Sigmoid colon (tissue), 4 donors: ENCODE data around the gene GAS5.

Source experiments
- CTCF ChIP-seq, 4 experiments: fragments of 450-650 bp in 3 of 4; fragments of 200-600 bp in 1 of 4; IDR thresholded peaks; one replicate each; pipeline ENCODE4 v1.5.1; 2016 to 2019; ENCODE audit warnings: antibody characterized with exemption in 4 of 4, mild to moderate bottlenecking in 3 of 4, moderate library complexity in 2 of 4
- EP300 ChIP-seq, 4 donors: sonication (generic); formaldehyde crosslinking; IDR thresholded peaks; one replicate each; pipeline ENCODE4 v1.6.1; 2017; ENCODE audit warnings: antibody characterized with exemption in 4 of 4
- POLR2A ChIP-seq, 2 donors: fragments of 450-650 bp; IDR thresholded peaks; one replicate each; pipeline ENCODE4 v1.6.1; 2016; ENCODE audit warnings: antibody characterized with exemption in 2 of 2, mild to moderate bottlenecking in 2 of 2, moderate library complexity in 2 of 2
- POLR2AphosphoS5 ChIP-seq, 4 donors: sonication (generic); formaldehyde crosslinking; IDR thresholded peaks; one replicate each; pipeline ENCODE4 v1.6.1; 2017; ENCODE audit warnings: antibody characterized with exemption in 4 of 4

GRCh38 chr1:173889885-173890284, 22.1 kb upstream of the GAS5 start:
- TF ChIP-seq CTCF (IDR thresholded peaks at IDR 0.05), result no peak
- TF ChIP-seq EP300 (IDR thresholded peaks at IDR 0.05), result no peak
- TF ChIP-seq POLR2A (IDR thresholded peaks at IDR 0.05), result no peak
- TF ChIP-seq POLR2AphosphoS5 (IDR thresholded peaks at IDR 0.05), result no peak
